Kasumi-1 (cell line): ENCODE results near the gene PROS1.

Source experiments
- DNase-seq, 2 experiments: peaks; one replicate each; lab custom pipeline; 2025; lab: John Stamatoyannopoulos, UW

The PROS1 gene

DNA sequence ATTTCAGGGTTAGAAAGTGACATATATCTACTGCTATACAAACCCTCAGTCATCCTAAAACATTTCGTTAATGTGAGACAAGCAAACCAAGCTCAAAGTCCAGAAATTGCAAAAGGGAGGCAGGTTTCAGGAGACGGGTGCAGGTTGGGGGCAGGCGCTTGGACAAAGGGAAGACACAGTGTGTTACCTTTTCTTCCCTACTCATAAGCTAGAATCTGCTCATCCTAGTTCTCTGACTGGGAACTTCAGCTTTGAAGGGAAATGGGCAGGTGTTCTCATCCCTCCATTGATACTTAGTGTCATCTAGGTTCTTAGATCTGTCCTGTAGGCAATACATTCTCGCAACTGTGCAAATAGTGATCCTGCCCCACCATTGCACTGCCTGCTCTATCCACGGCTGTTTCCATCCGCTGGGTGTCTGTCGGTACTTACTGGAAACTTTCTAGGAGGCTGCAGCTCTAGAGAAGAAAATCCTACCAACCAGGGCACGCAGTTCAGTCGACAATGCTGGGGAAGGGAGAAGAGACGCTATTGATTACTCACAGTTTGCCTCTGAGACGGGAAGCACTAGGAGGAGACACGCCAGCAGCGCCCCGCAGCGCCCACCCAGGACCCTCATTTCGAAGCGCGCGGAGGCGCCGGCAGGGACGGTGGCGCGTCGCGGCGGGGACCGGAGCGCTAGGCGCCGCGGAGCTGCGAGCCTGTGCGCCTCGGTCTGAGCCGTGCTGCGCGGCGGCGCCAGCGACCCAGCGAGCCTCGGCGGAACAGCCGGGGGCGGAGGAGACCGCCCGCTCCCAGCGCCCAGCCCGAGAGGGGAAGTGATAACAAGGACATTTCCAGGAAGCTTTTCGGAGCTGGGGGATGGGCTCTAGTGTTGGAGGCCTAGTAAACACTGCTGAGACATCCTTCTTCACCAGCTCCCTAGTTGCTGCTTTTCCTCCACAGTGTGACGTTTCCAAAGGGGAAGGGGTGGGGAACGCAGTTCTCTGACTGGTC is at the start of gene PROS1:
Gene PROS1, minus strand, starts transcription at position 766 of the 996 bp plus-strand sequence. Its CDS starts 147 bp downstream, at position 619.
- peak; percentile 78 to 82 for DNase-seq

DNA sequence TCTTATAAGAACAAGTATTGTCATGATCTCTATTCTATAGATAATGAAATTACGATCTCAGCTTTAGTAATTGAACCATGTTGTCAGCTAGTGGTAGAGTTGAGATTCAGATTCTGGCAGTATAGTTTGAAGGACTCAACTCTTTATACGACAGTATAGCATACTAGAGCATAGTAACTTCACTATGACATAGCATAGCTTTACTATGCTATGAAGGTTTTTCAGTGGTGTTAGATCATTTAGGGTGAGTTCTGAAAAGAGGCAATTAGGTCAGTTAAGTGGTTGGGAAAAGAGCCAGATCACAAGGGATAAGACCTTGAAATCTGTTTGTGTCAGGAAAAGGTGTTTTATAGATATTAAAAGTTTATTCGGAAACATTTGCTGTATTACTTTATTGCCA is 46.6 kb upstream of the PROS1 start:
- no peak for DNase-seq

DNA sequence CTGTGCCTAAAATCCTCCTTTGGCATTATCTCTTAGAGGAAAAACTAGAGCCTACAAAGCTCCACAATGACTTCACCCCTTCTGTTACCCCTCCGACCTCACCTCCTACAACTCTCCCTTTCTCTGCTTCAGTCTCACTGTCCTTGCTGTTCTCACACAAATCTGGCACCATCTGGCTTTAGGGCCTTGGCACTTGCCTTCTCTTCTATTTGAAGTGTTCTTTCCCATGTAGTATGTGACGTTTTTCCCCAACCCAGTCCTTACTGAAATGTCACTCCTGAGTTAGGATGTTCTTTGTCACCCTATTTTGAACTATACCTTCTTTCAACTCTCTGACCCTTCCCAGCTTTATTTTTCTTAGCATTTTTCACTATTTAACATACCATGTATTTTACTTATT is 46.0 kb upstream of the PROS1 start:
- DNase-seq = no peak

DNA sequence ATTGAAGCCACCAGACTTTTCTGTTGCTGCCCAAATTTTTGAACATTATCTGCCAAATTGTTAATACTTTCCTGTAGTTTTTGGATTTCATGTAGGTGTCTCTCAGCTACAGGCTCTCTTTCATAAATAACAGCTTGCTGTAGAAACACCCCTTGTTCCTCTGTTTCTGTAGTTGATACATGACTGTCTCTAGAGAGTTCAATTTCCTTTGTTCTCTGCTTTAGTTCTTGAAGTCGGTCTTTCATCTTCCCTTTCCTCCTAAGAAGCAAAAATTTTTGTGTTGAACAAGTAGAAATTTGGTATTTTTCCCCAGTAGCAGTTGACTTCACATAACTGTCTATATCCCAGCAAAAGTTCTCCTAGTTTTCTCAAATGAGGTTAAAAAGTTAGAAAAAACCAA is 41.3 kb upstream of the PROS1 start:
- no peak for DNase-seq

DNA sequence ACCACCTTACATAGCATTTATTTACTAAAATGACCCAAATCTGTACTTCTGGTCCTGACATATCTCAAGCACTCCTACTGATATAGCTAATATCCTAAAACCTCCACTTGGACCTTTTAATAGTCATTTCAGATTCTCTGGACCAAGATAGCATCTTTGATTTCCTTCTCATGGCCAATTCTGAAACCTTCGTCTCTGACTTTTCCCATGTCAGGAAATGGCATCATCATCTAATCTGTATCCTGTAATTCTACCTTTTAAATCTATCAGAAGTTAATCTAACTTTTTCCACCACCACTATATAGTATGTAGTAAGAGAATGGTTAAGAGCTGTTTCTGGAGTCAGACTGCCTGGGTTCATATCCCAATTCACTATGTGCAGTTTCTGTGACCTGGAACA is 38.5 kb upstream of the PROS1 start:
- DNase-seq = no peak

DNA sequence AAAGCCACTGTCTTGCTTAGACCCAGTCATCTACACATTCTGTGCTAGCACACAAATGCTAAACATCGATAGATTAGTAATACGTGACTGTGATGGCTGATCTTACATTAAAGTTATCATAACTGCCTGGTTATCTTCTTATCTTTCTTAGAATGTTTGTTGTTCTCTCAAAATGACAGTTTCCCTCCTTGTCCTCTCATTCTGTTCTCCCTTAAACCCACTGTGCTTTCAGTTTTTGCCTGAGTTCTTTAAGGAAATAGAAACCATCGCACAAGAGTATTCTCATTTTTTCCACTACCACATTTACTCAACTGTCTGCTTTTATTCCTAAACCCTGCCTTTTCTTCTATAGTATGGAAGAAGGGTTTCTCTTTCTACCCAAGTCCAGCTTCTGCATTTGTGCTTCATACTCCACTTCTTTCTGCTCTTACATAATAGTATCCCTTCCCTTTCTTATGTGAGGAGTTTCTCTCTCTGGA is 37.6 kb upstream of the PROS1 start:
- peak; percentile 7 to 10 for DNase-seq

DNA sequence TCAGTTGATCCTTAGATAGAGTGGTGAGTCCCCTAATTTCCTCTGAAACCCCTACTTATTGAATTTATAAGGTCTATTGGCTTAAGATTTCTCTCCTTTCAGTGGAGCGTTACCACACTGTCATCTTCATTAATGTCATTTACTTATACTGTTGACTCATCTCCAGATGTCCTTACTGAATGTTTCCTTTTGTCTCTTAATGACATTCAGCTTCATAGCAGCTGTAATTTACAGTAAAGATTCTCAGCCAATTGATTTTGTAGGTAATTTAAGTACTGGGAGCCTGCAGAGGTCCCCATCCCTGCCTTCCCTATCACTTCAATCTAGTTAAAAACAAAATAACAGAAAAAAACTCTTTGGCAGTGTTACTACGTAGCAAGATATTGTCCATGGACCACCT is 35.9 kb upstream of the PROS1 start:
- DNase-seq = no peak

DNA sequence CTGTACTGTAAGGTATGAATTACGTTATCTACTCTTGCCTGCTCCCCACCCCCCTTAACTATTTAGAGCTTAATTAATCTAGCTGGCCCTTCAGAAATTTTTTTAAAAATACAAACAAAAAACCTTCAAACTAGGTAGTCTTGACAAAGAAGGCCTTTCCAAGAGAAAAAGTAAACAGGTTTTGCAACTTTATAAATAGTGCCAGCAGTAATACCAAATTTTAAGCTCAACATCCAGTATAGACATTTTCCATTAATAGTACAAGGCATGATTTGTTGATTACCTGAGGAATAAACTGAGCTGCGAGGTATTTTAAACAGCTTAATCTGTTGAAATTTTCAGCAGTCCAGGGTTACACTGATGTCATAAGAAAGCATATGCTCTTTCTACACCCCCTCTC is 34.6 kb upstream of the PROS1 start:
- DNase-seq = no peak

DNA sequence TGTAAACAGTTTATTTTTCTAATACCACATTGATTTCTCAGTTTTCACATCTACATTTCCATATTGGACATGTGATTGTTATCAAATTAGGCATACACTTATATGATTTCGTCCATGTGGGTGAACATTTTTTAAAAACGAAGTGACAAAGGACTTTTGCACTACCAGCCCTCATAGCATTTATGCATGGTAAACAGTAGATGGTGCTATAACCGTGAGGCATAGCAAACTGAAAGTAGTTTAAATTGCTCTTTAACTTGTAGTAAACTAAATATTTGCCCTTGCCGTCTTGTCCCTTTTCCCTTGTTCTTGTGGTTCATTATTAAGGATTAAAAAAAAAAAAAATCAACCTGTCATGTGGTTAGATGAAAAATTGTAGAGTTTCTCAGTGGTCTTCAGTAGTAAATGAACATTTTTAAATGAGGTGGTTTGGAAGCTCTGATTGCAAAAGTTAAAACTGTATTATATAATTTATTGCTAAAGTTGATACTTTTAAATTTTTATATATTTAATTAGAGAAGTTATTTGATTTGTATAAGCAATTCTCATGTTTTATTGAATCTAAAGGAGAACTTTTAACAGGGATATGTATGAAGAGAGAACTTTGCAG is 30.7 kb upstream of the PROS1 start:
- peak; percentile 63 to 64 for DNase-seq

DNA sequence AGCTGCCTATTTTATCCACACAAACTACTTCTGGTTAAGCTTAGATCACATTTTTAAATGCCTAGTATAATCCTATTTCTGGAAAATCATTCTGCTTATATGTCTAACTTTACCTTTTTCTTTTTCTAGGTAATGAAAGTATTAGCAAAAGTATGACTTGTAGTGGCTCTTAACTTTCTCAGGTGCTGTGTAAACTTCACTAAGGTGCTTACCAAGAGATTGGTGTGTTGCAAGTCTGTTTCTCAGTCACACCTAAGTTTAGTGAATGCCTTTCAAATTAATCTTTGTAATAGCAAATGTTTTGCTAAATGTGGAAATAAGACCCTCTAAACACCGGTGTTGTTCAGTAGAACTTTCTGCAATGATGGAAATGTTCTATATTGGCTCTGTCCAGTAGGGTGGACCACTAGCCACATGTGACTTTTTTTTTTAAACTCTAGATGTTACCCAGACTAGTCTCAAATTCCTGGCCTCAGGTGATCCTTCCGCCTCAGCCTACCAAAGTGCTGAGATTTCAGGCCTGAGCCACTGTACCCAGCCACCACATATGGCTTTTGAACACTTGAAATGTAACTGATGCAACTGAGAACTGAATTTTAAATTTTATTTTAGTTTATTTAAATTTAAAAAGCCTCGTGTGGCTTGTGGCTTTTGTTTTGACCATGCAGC is 28.3 kb upstream of the PROS1 start:
- DNase-seq = no peak

DNA sequence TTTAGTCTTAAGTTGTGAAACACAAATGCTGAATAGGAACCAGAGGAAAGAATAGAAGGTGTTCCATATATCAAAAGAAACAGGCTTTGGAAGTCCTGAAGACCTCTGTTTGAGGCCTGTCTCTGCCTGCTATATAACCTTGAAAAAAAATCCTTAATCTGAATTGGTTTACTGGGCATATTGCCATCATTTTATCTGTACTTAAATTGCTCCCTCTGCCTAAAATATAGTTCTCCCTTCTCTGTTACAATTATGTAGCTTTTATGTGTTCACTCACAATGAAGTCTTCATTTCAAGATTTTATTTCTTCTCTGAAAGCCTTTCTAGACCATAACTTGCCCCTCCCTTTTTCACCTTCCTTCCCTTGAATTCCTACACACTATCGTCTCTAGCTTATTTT is 27.5 kb upstream of the PROS1 start:
- no peak for DNase-seq

DNA sequence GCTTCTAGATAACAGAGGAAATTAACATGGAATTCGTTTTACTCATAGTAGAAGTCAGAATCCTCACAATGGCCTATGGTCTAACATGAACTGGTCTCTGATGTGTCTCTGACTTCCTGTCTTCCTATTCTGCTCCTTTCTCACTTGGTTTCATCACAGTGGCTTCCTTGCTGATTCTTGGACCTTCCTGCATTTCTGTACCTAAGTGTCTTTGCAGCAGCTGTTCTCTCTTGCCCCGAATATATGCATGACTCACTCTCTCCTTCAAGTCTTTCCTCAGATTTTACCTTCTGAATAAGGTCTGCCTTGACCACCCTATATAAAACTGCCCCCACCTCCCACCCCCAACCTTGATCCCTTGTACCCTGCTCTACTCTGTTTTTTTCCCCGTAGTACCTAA is 20.4 kb upstream of the PROS1 start:
- peak in 1 of 2 experiments; percentile 5 for DNase-seq

DNA sequence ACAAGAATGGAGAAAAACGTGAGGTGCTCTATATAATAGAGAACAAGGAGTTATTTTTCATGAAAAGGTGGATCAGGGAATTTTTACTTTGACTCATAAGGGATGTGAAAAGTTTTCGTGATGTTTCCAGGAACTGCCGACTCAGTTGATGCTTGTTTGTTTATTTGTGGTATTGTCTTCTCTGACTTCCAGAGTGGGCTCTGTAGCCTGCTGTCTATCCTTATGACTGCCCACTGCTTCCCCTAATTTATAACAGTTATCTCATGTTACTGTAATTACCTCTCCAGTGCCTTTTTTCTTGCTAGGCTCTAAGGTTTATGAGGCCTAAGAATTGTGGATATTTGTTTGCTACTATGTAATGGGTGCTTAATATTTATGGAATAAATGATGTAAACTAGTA is 18.5 kb upstream of the PROS1 start:
- DNase-seq = no peak

DNA sequence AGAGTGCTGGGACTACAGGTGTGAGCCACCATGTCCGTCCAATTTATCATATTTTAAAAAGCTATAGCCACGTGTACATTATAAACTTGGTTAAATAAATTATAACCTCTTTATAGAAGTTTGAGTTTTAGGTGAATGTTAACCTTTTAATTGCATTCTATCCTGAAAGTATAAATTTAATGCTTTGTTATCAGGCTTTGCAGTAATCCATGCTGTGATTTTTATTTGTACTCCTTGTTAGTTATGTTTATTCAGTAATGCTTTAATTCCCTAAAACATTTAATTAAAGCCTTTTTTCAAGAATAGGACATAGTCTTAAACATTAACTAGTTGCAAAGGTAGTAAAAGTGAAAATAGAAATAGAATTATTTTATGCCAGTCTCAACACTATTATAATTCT is 17.9 kb upstream of the PROS1 start:
- DNase-seq = no peak

DNA sequence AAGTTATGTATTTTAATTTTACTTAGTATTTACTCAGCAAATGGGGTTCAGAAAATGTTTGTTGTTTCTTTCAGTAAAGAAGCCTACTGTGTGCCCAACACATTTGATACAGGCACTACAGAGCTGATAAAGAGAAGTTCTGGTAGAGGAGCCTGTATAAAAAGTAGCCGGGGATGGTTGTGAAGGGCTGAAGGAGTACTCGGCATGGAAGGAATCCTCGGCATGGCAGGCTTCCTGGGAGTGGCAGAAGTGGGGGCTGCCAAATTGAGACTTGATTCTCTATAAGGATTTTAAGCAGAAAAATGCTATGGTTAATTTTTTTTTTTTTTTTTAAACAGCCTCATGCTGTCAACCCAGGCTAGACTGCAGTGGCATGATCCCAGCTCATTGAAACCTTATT is 15.5 kb upstream of the PROS1 start:
- no peak for DNase-seq

DNA sequence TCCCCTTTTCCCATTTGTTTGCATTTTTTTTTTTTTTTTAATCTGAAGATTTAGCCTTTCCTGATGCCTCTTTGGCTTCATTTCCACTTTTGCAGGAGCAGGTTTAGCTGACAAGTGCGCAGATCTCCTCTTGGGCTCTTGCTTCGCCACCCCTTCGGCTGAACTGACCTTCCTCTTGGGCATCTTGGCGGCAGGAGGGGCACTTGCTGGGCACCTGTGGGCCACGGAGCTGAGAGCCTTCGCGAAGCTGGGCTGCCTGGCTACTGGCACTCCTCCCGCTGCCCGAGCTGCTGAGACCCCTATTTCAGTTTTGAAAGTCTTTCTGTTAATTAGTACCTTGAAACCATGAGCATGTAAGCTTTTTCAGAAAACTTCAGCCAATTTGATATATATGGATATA is 15.1 kb upstream of the PROS1 start:
- DNase-seq = no peak

DNA sequence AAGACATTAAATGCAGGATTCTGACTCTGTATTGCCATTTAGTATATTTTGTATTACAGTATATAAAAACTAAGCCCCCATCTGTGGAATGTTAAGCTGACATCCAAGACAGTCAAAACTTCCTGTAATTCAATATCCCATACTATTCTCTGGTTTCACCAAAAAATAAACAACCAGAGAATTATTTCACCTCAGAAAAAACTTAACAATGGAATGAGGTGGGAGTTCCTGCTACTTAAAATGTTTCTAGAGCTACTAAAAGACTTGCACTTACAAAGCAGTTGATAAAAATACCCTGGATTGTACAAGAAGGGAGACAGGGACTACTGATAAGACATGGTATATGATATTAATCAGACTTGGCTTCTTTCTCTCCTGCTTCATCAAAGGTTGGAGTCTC is 14.6 kb upstream of the PROS1 start:
- no peak for DNase-seq

DNA sequence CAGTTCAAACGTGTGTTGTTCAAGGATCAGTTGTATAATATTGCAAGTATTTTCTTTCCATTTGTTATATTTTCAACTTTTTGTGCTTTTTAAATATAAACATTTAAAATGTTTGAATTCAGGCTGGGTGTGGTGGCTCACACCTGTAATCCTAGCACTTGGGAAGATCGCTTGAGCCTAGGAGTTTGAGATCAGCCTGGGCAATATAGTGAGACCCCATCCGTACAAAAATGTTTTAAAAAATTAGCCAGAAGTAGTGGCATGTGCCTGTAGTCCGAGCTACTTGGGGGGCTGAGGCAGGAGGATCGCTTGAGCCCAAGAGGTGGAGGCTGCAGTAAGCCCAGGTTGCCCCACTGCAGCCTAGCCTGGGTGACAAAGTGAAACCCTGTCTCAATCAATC is 10.9 kb upstream of the PROS1 start:
- no peak for DNase-seq

DNA sequence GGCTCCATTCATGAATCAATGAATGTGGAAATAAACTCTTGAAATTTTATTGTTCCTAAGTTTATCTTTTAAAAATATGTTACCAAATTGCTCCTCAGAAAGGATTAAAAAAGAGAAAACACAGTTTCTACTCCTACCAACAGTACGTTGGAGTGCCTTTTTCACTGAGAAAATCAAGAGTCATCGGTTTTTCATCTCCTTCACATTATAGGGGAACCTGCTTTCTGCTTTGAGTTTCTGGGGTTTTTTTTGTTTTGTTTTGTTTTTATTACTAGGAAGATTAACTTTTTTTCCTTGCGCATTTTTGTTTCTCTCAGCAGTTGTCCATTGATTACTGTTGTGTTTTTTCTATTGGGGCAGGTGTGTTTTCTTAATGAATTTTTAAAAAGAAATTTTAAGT is 9.7 kb upstream of the PROS1 start:
- no peak for DNase-seq

DNA sequence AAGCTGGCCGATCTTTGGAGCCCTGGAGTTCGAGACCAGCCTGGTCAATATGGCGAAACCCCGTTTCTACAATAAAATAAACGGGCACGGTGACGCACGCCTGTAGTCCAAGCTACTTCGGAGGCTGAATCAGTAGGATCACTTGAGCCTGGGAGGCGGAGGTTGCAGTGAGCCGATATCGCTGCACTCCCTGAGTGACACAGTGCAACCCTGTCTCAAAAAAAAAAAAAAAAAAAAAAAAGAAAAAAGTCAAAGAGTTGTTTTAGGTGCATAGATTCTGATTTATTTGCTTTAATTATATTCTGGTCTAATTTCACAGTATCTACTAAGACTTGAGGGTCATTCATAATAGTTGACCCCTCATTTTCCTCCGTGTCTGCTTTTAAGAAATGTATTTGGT is 8.0 kb upstream of the PROS1 start:
- no peak for DNase-seq

DNA sequence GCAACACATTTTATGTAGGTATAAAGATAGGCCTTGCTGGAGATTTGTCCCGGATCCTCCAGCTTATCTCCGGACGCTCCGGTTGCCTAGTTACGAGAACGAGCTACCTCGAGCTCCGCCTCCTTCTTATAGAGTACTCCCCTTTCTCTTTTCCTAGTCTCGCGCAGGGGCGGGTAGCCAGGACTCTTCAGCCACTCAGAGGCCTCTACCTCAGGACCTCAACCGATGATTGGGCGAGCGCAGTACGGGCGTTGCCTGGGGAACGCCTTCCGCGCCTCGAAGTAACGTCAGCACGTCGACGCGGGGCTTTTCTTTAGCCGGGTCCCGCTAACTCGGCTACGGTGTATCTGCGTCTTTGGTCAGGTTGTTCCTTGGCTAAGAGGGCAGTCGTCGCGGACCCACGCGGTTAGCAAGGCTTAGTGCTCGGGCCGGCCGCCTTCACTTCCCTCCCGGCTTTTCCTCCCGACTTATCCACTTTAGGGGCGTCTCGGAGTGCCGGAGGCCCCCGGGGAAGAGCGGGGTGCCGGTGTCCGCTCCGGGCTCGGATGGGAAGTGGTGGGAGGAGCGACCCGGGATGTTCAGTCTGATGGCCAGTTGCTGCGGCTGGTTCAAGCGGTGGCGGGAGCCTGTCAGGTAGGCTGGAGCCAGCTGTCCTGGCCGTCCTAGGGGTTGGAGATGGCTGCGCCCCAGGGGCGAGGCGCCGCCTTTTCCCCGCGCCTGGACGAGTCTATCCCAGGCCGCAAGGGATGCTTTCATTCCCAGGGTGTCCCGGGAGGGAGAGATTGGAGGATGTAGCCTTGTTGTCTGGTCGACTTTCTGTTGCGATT is 6.4 kb upstream of the PROS1 start, which contains the start of gene ARL13B:
Gene ARL13B, plus strand, starts transcription at position 306 of the 827 bp plus-strand sequence. Its CDS starts 269 bp downstream, at position 575.
- DNase-seq = peak; percentile 98 to 99

DNA sequence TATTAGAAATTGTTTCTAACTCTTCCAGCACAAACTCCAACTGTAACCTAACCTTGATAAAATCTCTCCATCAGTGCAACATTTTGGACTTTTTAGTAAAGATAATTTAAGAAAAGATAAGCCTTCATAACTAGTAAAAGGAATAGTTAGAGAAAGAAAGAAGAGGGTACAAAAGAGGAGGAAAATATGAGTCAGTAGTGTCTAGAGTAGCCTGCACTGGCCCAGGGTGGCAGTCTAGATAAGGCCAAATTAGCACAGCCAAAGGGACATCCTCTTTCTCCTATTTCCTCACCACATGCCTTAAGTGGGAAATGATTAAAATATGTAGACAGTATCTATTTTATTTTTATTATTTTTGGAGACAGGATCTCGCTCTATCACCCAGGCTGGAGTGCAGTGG is 3.7 kb downstream of the PROS1 start:
- no peak for DNase-seq
